ENCODE data around the gene SMCHD1.
"Not testable (repeated sequence)": the region's sequence is repeated elsewhere in the genome, so short reads cannot be mapped to it uniquely, and the experiment has no call there.

DNA sequence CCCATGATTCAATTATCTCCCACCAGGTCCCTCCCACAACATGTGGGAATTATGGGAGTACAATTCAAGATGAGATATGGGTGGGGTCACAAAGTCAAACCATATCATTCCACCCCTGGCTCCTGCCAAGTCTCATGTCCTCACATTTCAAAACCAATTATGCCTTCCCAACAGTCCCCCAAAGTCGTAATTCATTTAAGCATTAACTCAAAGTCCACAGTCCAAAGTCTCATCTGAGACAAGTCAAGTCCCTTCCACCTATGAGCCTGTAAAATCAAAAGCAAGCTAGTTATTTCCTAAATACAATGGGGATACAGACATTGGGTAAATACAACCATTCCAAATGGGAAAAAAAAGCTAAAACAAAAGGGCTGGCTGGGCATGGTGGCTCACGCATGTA lies 153.1 kb downstream of the SMCHD1 start:
- not testable (repeated sequence) for TF ChIP-seq SP1 (IDR thresholded peaks at IDR 0.05); SUZ12 (IDR thresholded peaks at IDR 0.05); BHLHE40 (IDR thresholded peaks at IDR 0.05; ENCODE audit: borderline replicate concordance); FOXA1 (IDR thresholded peaks at IDR 0.05); LEF1 (IDR thresholded peaks at IDR 0.05; ENCODE audit: borderline replicate concordance); NFRKB (IDR thresholded peaks at IDR 0.05); L3MBTL2 (conservative IDR thresholded peaks at IDR 0.05); FOXM1 (IDR thresholded peaks at IDR 0.05; ENCODE audit: borderline replicate concordance); CTBP1 (IDR thresholded peaks at IDR 0.05; ENCODE audit: borderline replicate concordance); ZNF384 (IDR thresholded peaks at IDR 0.05); TARDBP (IDR thresholded peaks at IDR 0.05)
- TF ChIP-seq, protein P1, sequence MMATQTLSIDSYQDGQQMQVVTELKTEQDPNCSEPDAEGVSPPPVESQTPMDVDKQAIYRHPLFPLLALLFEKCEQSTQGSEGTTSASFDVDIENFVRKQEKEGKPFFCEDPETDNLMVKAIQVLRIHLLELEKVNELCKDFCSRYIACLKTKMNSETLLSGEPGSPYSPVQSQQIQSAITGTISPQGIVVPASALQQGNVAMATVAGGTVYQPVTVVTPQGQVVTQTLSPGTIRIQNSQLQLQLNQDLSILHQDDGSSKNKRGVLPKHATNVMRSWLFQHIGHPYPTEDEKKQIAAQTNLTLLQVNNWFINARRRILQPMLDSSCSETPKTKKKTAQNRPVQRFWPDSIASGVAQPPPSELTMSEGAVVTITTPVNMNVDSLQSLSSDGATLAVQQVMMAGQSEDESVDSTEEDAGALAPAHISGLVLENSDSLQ (IDR thresholded peaks at IDR 0.05): not testable (repeated sequence)

Data from HEK293T (cell line).